CD8-positive, alpha-beta memory T cell (primary cell): ENCODE measurements around the gene MYH16. TPM values are rescaled to one million over a fixed set of nuclear protein-coding genes. Genes with fewer than 3 reads are reported as not detected.
A peak's percentile ranks its signal among the peaks of the same experiment; 100 is the strongest.
"Not testable (repeated sequence)": the region's sequence is repeated elsewhere in the genome, so short reads cannot be mapped to it uniquely, and the experiment has no call there.

Source experiments
- CTCF ChIA-PET: fragments of 350-600 bp; sonication (Branson Sonifier 250); formaldehyde crosslinking; loops from one replicate; lab custom pipeline; 2021; ENCODE audit warnings: antibody characterized with exemption; lab: Charles Lee
- POLR2A ChIA-PET: fragments of 350-600 bp; sonication (Branson Sonifier 250); formaldehyde crosslinking; loops from one replicate; lab custom pipeline; 2021; ENCODE audit warnings: antibody characterized with exemption; lab: Charles Lee
- DNase-seq, 5 donors: peaks; one replicate each; pipeline versions ENCODE4 v3.0.0 to v3.0.0-alpha.2; 2020 to 2022; ENCODE audit warnings: mixed read lengths in 1 of 5
- H3K27ac ChIP-seq: one replicate; pipeline ENCODE4 v1.7.0; 2013; ENCODE audit warnings: low read depth, mild to moderate bottlenecking, low read length, moderate library complexity
- H3K27me3 ChIP-seq: 2 replicates; pipeline ENCODE4 v1.7.0; 2013; ENCODE audit warnings: low read length, mild to moderate bottlenecking; ENCODE audit not compliant: insufficient read depth, poor library complexity, severe bottlenecking
- H3K36me3 ChIP-seq: 2 replicates; pipeline ENCODE4 v1.7.0; 2013; ENCODE audit warnings: mild to moderate bottlenecking, low read length, moderate library complexity; ENCODE audit not compliant: insufficient read depth
- H3K4me1 ChIP-seq: 2 replicates; pipeline ENCODE4 v1.7.0; 2013; ENCODE audit warnings: mild to moderate bottlenecking, low read length, moderate library complexity; ENCODE audit not compliant: insufficient read depth
- H3K4me3 ChIP-seq: 2 replicates; pipeline ENCODE4 v1.7.0; 2013; ENCODE audit warnings: mild to moderate bottlenecking, low read length
- H3K9me3 ChIP-seq: 2 replicates; pipeline ENCODE4 v1.7.0; 2013; ENCODE audit warnings: mild to moderate bottlenecking, low read length
- H3K27ac Mint-ChIP-seq, 8 donors: one replicate each; pipeline ENCODE4 v1.8.0; 2020 to 2021; ENCODE audit warnings: mixed read lengths in 8 of 8, mild to moderate bottlenecking in 6 of 8, inconsistent platforms in 3 of 8, moderate library complexity in 3 of 8
- H3K27me3 Mint-ChIP-seq, 2 donors: one replicate each; pipeline ENCODE4 v1.8.0; 2020 to 2021; ENCODE audit warnings: mixed read lengths in 2 of 2, mild to moderate bottlenecking in 1 of 2, moderate library complexity in 1 of 2
- H3K36me3 Mint-ChIP-seq, 3 donors: one replicate each; pipeline ENCODE4 v1.8.0; 2020 to 2021; ENCODE audit warnings: mixed read lengths in 3 of 3, inconsistent platforms in 1 of 3, mild to moderate bottlenecking in 1 of 3
- H3K4me1 Mint-ChIP-seq, 3 donors: one replicate each; pipeline ENCODE4 v1.8.0; 2020 to 2021; ENCODE audit warnings: mixed read lengths in 3 of 3, inconsistent platforms in 1 of 3, mild to moderate bottlenecking in 1 of 3
- H3K4me3 Mint-ChIP-seq, 7 donors: one replicate each; pipeline ENCODE4 v1.8.0; 2020 to 2021; ENCODE audit warnings: mixed read lengths in 7 of 7, mild to moderate bottlenecking in 6 of 7, moderate library complexity in 4 of 7, inconsistent platforms in 2 of 7
- H3K9me3 Mint-ChIP-seq, 5 donors: one replicate each; pipeline ENCODE4 v1.8.0; 2020 to 2022; ENCODE audit warnings: mixed read lengths in 5 of 5, mild to moderate bottlenecking in 3 of 5, moderate library complexity in 2 of 5, inconsistent platforms in 1 of 5
- polyA plus RNA-seq: library from polyadenylated mRNA; unstranded; fragments of 300-500 nt; fragmentation: Illumina TruSeq; gene quantifications from one replicate; pipeline ENCODE4 v1.2.3, GENCODE V29; 2021
- total RNA-seq, 2 experiments: library from RNA; stranded (reverse); gene quantifications; one replicate each; pipeline ENCODE4 v1.2.3, GENCODE V29; 2021

Gene MYH16
- total and polyA plus RNA-seq, 3 experiments from 2014 or later: not detected

DNA sequence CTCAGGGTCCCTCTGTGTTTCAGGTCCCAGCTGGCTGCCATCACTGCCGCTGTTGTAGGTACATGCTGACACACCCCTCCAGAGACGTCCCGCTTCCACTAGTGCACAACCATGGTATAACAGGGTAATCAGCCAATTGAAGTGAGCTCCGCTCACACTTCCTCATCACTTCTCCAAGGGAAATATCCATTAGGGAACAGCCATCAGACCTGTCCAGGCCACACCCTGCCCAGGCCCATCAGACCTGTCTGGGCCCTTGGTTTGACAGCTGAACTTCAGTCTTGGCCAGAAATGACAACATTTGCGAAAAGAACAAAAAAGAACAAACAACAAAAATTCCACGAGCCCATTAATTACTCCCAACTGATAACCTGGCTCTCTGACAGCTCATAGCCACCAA is 11.0 kb upstream of the MYH16 start:
- Mint-ChIP-seq H3K27me3 (peaks cover 5 to 19% of the 10 kb centered on the region in 2 donors), H3K4me3 (no peak overlapping the region), H3K36me3 (no peaks in the 10 kb centered on the region), H3K9me3 (no peaks in the 10 kb centered on the region), H3K4me1 (no peaks in the 10 kb centered on the region), H3K27ac (peak overlapping the region in 1 of 8 donors; percentile 31)
- ChIA-PET POLR2A (no interaction called here), CTCF (no interaction called here)
- Histone ChIP-seq H3K9me3 (no peaks in the 10 kb centered on the region), H3K4me3 (no peak overlapping the region), H3K27me3 (no peaks in the 10 kb centered on the region), H3K4me1 (no peaks in the 10 kb centered on the region), H3K27ac (no peak overlapping the region), H3K36me3 (no peaks in the 10 kb centered on the region)
- no peak for DNase-seq

DNA sequence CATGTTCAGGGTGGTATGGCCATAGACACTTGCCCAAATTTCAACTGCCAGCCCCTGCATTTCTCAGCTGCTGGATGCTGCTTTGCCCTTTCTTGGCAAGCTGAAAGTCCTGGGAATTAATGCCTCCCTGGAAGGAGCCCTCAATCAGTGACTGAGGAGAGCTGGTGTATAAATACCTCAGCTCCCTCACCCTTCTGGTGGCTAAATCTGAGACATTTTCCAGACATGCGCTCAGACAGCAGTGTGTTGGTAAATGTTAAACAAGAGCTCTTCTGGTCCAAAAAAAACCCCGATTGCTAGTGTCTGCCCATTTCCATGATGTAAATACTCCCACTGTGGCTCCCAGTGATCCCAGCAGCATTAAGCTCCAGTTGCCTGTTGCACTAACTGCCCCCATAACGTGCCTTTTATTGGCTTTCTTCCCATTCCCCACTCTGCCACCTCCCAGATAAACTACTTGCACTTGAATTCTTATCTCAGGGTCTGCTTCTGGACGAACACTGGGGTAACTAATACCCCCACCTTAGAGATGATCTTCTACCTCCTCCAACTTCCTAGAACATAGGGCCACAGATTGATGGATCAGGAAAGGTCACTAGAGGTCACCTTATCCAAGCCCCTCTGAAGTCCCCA is 6.7 kb upstream of the MYH16 start:
- Mint-ChIP-seq H3K27me3 (peaks cover 8 to 26% of the 10 kb centered on the region in 2 donors), H3K4me1 (no peaks in the 10 kb centered on the region), H3K36me3 (no peaks in the 10 kb centered on the region), H3K9me3 (no peaks in the 10 kb centered on the region), H3K27ac (no peak overlapping the region), H3K4me3 (no peak overlapping the region)
- H3K4me1 ChIP-seq: no peaks in the 10 kb centered on the region
- H3K27me3 ChIP-seq: no peaks in the 10 kb centered on the region
- H3K4me3 ChIP-seq: no peak overlapping the region
- ChIA-PET POLR2A (no interaction called here), CTCF (no interaction called here)
- no peaks in the 10 kb centered on the region for H3K9me3 ChIP-seq
- no peak overlapping the region for H3K27ac ChIP-seq
- DNase-seq: no peak
- H3K36me3 ChIP-seq: no peaks in the 10 kb centered on the region

DNA sequence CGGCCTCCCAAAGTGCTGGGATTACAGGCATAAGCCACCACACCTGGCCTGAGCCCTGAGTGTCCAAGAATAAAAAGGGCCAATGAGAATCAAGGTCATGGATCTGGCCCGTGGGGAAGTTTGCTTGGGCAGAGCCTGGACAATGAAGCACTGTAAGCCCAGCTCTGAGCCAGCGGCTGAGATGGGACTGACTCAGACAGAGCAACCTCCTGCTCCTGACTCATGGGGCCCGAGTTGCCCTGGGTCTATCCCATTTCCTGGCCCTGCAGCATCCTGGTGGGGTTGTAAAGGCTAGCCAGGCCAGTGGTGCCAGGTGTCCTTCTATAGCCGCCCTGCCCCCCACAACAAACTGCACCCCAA is 5.2 kb upstream of the MYH16 start:
- no peak for DNase-seq

DNA sequence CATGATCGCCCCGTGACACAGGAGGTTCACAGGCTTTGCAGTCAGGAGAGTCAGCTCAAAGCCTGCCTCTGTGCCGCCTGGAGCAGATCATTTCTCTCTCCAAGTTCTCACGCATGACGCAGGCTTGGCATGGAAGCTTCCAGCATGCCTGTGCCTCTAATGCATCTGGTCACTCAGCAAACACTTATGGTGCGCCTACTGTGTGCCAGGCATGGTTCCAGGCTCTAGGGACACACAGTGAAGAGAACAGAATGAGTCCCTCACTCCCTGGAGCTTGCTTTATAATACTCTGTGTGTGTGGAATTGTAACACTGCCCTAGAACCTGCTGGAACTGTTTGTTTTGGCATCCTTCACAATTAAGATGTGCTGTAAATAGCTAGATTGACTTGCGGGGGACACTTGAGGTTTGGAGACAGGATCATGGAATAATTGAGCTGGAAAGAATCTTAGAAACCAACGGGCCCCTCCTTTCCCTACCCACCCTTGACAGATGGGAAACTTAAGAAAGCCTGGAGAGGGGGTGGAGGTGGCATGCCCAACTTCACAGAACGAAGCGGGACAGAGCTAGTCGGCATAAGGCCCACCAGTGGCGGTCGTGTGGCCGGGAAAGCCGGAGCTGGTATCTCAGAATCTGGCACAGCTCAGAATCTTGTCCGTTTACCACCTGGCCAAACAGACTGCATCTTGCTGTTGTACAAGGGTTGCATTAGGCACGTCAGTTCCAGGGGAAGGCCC is 4.6 kb upstream of the MYH16 start:
- H3K27ac Mint-ChIP-seq: no peak overlapping the region
- ChIA-PET CTCF (interaction anchor here (0.6 kb wide), 1 partner anchor 92 kb away, joined by 3 read pairs; no protein-coding TSS in a partner anchor), POLR2A (no interaction called here)
- no peak overlapping the region for H3K4me3 Mint-ChIP-seq
- no peaks in the 10 kb centered on the region for H3K4me1 Mint-ChIP-seq
- H3K4me3 ChIP-seq: no peak overlapping the region
- H3K4me1 ChIP-seq: no peaks in the 10 kb centered on the region
- H3K9me3 Mint-ChIP-seq: no peaks in the 10 kb centered on the region
- no peaks in the 10 kb centered on the region for H3K27me3 ChIP-seq
- no peaks in the 10 kb centered on the region for H3K36me3 Mint-ChIP-seq
- no peaks in the 10 kb centered on the region for H3K36me3 ChIP-seq
- peaks cover 5 to 14% of the 10 kb centered on the region in 2 donors for H3K27me3 Mint-ChIP-seq
- H3K9me3 ChIP-seq: no peaks in the 10 kb centered on the region
- no peak overlapping the region for H3K27ac ChIP-seq
- DNase-seq: no peak

More for the DNA sequence above, 5.2 kb upstream of the MYH16 start:
- Histone ChIP-seq H3K4me3 (no peak overlapping the region), H3K9me3 (no peaks in the 10 kb centered on the region), H3K27me3 (no peaks in the 10 kb centered on the region), H3K27ac (no peak overlapping the region), H3K4me1 (no peaks in the 10 kb centered on the region), H3K36me3 (no peaks in the 10 kb centered on the region)
- CTCF ChIA-PET: no interaction called here
- H3K27me3 Mint-ChIP-seq: peaks cover 5 to 18% of the 10 kb centered on the region in 2 donors
- no peak overlapping the region for H3K4me3 Mint-ChIP-seq
- no peak overlapping the region for H3K27ac Mint-ChIP-seq
- no peaks in the 10 kb centered on the region for H3K4me1 Mint-ChIP-seq
- no peaks in the 10 kb centered on the region for H3K36me3 Mint-ChIP-seq
- POLR2A ChIA-PET: no interaction called here
- no peaks in the 10 kb centered on the region for H3K9me3 Mint-ChIP-seq

DNA sequence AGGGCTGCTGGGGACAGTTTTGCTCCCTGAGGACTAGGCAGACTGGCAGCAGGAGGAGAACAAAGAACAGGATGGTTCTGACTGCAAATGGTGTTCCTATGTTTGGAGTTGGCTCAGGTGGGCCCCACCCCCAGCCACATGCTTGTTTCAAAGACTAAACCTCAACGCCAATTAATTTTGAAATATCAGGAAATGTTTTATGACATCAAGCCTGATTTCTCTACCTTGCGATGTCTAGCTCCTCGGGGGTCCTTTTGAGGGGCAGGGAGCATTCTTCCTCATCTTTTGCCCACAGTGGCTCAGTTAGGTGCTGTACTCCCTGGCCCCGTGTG is 4.1 kb upstream of the MYH16 start:
- H3K27ac ChIP-seq: no peak overlapping the region
- Mint-ChIP-seq H3K4me1 (no peaks in the 10 kb centered on the region), H3K27me3 (peaks cover 4 to 14% of the 10 kb centered on the region in 2 donors)

DNA sequence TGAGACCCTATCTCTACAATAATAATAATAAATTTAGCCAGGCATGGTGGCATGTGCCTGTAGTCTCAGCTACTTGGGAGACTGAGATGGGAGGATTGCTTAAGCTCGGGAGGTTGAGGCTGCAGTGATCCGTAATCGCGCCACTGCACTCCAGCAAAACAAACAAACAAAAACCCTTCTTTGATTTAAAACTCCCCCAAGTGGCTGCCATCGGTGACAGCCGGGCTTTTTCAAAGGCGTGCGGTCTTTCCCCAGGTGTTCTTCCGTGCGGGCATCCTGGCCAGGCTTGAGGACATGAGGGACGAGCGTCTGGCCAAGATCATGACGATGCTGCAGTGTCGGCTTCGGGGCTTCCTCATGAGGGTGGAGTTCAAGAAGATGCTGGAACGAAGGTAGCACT is 1.9 kb upstream of the MYH16 start:
- Histone ChIP-seq H3K4me3 (no peak overlapping the region), H3K9me3 (no peaks in the 10 kb centered on the region), H3K27me3 (no peaks in the 10 kb centered on the region), H3K4me1 (no peaks in the 10 kb centered on the region), H3K27ac (no peak overlapping the region), H3K36me3 (no peaks in the 10 kb centered on the region)
- peaks cover 4 to 14% of the 10 kb centered on the region in 2 donors for H3K27me3 Mint-ChIP-seq
- no peak overlapping the region for H3K4me3 Mint-ChIP-seq
- peaks cover 0 to 5% (median 4%) of the 10 kb centered on the region in 3 donors for H3K4me1 Mint-ChIP-seq
- H3K36me3 Mint-ChIP-seq: no peaks in the 10 kb centered on the region
- no peak for DNase-seq
- CTCF ChIA-PET: interaction anchor here (1.2 to 1.4 kb wide), 2 partner anchors 40 to 43 kb away, joined by 3 read pairs; no protein-coding TSS in a partner anchor
- POLR2A ChIA-PET: no interaction called here
- no peaks in the 10 kb centered on the region for H3K9me3 Mint-ChIP-seq
- H3K27ac Mint-ChIP-seq: no peak overlapping the region

More for the DNA sequence above, 4.1 kb upstream of the MYH16 start:
- Mint-ChIP-seq H3K27ac (no peak overlapping the region), H3K36me3 (no peaks in the 10 kb centered on the region), H3K9me3 (no peaks in the 10 kb centered on the region), H3K4me3 (no peak overlapping the region)
- H3K4me1 ChIP-seq: no peaks in the 10 kb centered on the region
- H3K36me3 ChIP-seq: no peaks in the 10 kb centered on the region
- no peak for DNase-seq
- H3K4me3 ChIP-seq: no peak overlapping the region
- no peaks in the 10 kb centered on the region for H3K27me3 ChIP-seq
- H3K9me3 ChIP-seq: no peaks in the 10 kb centered on the region
- ChIA-PET CTCF (interaction anchor here (0.6 kb wide), 1 partner anchor 92 kb away, joined by 3 read pairs; no protein-coding TSS in a partner anchor), POLR2A (no interaction called here)

DNA sequence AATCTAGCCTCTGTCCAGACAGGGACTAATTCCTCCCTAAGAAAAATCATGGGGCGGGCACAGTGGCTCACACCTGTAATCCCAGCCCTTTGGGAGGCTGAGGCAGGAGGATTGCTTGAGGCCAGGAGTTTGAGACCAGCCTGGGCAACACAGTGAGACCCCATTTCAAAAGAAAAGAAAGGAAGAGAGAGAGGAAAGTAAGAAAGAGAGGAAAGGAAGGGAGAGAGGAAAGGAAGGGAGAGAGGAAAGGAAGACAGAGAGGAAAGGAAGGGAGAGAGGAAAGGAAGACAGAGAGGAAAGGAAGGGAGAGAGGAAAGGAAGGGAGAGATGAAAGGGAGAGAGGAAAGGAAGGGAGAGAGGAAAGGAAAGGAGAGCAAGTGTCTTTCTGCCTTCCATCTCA is 922 bp downstream of the MYH16 start:
- CTCF ChIA-PET, H3K4me3 ChIP-seq, H3K27me3 Mint-ChIP-seq, DNase-seq, H3K36me3 ChIP-seq, H3K4me1 ChIP-seq, H3K9me3 Mint-ChIP-seq, H3K4me3 Mint-ChIP-seq, H3K27me3 ChIP-seq, H3K27ac ChIP-seq, H3K9me3 ChIP-seq, POLR2A ChIA-PET, H3K36me3 Mint-ChIP-seq, H3K4me1 Mint-ChIP-seq: not testable (repeated sequence)
- H3K27ac Mint-ChIP-seq: peak overlapping the region in 1 of 8 donors; percentile 7

DNA sequence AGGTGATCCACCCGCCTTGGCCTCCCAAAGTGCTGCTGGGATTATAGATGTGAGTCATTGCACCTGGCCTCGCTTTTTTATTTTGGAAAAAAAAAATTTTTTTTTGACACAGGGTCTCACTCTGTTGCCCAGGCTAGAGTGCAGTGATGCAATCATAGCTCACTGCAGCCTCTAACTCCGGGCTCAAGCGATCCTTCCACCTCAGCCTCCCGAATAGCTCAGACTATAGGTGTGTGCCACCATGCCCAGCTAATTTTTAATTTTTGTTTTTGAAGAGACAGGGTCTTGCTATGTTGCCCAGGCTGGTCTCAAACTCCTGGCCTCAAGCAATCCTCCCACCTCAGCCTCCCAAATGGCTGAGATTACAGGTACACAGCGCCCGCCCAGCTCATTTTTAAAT is 2.3 kb downstream of the MYH16 start:
- CTCF ChIA-PET, H3K4me3 ChIP-seq: not testable (repeated sequence)
- H3K27ac Mint-ChIP-seq: peak overlapping the region in 1 of 8 donors; percentile 48

More for the DNA sequence above, 2.3 kb downstream of the MYH16 start:
- H3K4me3 Mint-ChIP-seq, H3K27me3 Mint-ChIP-seq, H3K9me3 Mint-ChIP-seq, H3K27ac ChIP-seq, POLR2A ChIA-PET, H3K27me3 ChIP-seq, DNase-seq, H3K4me1 Mint-ChIP-seq, H3K4me1 ChIP-seq, H3K36me3 Mint-ChIP-seq, H3K9me3 ChIP-seq, H3K36me3 ChIP-seq: not testable (repeated sequence)
